GM21786 (cell line): ENCODE measurements around the gene LEKR1.

Experiments
- ATAC-seq: cut with Tn5 transposase; IDR thresholded peaks from one replicate; pipeline ENCODE4 v1.9.1; 2021; ENCODE audit not compliant: unreplicated experiment

Gene LEKR1

GRCh38 chr3:157046520-157046919 is 220.4 kb downstream of the LEKR1 start:
- peak; percentile 75 for ATAC-seq

- ATAC-seq: no peak
Observed at GRCh38 chr3:157051055-157051454, 224.9 kb downstream of the LEKR1 start.

GRCh38 chr3:157051591-157051990 is 225.4 kb downstream of the LEKR1 start:
- ATAC-seq: no peak

GRCh38 chr3:157056035-157056434 is 229.9 kb downstream of the LEKR1 start:
- ATAC-seq: no peak

GRCh38 chr3:157058392-157059071 is 232.4 kb downstream of the LEKR1 start:
- ATAC-seq: no peak

GRCh38 chr3:157059181-157059580 is 233.0 kb downstream of the LEKR1 start:
- peak; percentile 36 for ATAC-seq

- ATAC-seq: peak; percentile 69
Observed at GRCh38 chr3:157059661-157060060, 233.5 kb downstream of the LEKR1 start.

- ATAC-seq: no peak
Observed at GRCh38 chr3:157061265-157061664, 235.1 kb downstream of the LEKR1 start.

- ATAC-seq: no peak
Observed at GRCh38 chr3:157063469-157063868, 237.3 kb downstream of the LEKR1 start.

- ATAC-seq: peak; percentile 11
Observed at GRCh38 chr3:157063926-157064325, 237.8 kb downstream of the LEKR1 start.

- peak; percentile 81 for ATAC-seq
Observed at GRCh38 chr3:157064402-157064801, 238.2 kb downstream of the LEKR1 start.

GRCh38 chr3:157065201-157065600 is 239.0 kb downstream of the LEKR1 start:
- no peak for ATAC-seq

GRCh38 chr3:157066335-157067098 is 240.4 kb downstream of the LEKR1 start:
- ATAC-seq: no peak

- ATAC-seq: no peak
Observed at GRCh38 chr3:157067114-157067513, 241.0 kb downstream of the LEKR1 start.

- no peak for ATAC-seq
Observed at GRCh38 chr3:157069406-157069805, 243.3 kb downstream of the LEKR1 start.

GRCh38 chr3:157069846-157070677 is 243.9 kb downstream of the LEKR1 start:
- no peak for ATAC-seq

GRCh38 chr3:157070678-157070999 is 244.5 kb downstream of the LEKR1 start:
- no peak for ATAC-seq

- no peak for ATAC-seq
Observed at GRCh38 chr3:157071744-157072525, 245.8 kb downstream of the LEKR1 start.

GRCh38 chr3:157073810-157074209 is 247.7 kb downstream of the LEKR1 start:
- ATAC-seq: no peak

GRCh38 chr3:157074490-157074889 is 248.3 kb downstream of the LEKR1 start:
- ATAC-seq: no peak

- ATAC-seq: no peak
Observed at GRCh38 chr3:157074981-157075380, 248.8 kb downstream of the LEKR1 start.
